GM19025 (cell line): Measurements from ENCODE around the gene LOXHD1.

Experiments used
- ATAC-seq: cut with Tn5 transposase; IDR thresholded peaks from one replicate; pipeline ENCODE4 v1.9.1; 2021; ENCODE audit warnings: mild to moderate bottlenecking, low read depth, moderate library complexity; ENCODE audit not compliant: unreplicated experiment

The LOXHD1 gene

DNA sequence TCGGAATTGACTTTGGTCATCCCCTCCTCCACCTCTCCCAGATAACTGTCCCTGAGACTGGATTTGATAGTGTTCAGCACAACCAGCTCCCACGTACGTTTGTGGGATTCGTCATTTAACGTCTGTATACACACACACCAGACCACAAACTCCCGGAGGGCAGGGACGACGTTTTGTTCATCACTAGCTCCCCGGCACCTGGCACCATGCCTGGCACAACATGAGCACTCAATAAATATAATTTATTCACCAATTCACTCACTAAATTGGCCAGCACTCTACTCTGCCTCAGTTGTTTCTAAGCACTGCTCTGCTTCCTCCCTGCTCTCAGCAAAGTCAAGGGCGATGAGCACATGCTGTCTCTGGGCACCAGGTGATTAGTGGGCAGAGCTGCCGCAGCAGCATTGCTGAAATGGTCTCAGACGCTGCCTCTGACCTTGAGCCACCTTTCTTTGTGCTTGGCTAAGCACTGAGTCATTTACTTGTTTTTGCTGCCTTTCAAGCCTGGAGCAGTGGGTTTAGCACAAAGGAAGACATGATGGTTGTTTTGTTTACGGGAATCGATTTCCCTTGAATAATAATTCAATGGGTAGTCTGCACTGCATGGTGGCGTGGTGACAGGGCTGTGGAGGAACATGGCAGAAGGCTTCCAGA lies 19.3 kb upstream of the LOXHD1 start:
- no peak for ATAC-seq

DNA sequence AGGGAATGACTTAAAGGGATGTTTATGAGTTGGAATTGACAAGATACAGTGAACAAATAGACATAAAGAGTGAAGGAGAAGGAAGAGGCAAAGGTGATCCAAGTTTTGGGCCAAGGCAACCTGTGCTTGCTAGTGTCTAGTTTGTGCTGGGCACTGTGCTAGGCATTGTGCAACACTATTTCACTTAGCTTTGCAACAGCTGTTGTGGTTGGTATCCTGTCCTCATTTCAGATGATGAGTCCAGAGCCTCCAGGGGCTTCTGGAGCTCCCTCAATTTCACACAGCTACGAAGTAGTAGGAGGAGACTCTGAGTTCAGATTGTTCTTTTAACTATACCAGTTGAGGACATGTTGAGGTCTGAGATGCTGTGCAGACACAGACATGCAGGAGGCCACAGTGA lies 18.1 kb upstream of the LOXHD1 start:
- ATAC-seq: no peak

DNA sequence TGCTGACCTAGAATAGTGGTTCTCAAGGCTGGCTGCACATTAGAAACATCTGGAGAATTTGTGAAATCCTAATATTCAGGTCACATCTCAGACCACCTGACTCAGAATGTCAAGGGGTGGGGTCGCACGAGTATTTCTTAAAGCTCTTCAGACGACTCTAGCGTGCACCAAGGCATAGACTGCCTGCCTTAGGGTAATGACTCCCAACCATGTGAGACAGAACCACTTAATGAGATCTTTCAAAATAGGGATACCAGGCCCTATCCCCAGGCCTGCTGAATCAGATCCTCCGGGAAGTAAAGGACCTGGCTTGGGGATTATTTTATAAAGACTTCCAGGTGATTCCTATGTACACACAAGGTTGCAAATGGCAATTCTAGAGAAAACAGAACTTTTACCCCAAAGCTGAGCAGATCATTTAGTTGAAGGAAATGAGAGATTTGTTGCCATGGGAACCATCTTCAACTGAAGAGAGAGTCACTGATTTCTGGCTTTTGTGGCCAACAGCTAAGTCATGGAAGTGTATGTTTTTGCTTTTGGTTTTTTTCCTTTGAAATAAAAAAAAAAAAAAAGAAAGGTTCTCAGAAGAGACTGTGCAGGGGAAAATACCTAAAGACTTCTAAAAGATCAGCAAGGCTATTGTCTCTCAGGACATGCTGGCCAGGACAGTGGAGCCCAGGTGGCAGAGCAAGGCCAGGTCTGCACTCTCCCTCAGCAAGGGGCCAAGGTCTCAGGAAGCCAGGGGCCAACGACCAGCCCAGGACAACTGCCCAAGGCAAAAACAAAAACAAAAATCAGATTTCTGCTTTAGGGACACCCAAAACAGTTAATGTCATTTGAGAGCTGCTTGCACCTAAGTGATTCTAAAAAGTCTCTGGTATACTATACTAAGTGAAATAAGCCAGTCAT lies 15.3 kb upstream of the LOXHD1 start:
- ATAC-seq: no peak

DNA sequence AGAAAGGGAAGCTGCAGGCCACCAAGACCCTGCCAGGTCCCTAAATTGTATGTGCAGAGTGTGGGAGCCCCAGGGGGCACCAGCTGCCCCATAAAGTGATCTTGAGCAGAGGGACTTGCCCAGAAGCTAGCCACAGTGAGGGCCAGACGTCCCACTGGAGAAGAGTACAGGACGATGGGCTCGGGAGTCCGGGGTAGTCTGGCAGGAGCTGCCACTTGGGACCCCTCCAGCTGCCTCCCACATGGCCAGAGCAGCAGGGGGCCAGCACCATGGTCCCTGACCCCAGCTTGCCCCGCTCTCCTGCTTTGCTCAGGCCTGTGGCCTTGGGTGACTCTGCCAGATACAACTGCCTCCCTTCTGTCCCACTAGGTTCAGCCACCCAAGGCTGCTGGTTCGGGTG lies 11.7 kb upstream of the LOXHD1 start:
- ATAC-seq: no peak

DNA sequence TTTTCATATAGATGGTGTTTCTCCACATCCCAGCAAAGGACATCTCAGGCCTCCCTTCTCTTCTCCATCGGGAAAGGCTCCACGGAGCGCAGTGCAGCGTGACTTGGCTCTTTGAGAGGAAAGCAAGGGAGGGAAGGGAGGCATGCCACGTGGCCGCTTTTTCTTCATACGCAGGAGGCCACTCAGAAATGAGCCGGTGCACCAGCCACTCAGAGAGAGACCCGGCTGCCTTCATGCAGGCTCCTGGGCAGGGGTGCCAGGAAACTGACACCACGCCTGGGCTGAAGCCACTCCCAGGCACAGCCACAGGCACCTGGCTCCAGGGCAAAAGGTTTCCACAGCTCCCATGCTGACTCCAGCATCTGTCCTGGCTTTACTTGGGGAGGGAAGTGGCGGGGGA lies 11.1 kb upstream of the LOXHD1 start:
- ATAC-seq: no peak

DNA sequence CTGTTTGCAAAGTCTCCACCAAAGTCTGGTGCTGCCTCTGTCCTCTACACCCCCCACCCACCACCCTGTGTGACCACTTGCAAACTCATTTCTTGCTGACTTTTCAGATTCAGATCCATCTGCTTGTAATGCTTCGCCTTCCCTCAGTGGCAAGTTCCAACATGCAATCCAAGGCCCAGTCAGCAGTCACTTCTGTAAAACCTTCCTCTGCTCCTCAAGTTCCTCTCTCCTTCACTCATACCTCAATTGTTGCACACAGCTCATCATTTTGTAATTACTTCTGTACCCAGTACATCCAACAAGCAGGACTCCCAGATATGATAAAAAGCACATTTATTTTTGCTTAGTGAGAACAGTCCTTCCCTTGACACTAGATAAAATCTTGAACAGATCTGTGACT lies 6.5 kb upstream of the LOXHD1 start:
- ATAC-seq: no peak

DNA sequence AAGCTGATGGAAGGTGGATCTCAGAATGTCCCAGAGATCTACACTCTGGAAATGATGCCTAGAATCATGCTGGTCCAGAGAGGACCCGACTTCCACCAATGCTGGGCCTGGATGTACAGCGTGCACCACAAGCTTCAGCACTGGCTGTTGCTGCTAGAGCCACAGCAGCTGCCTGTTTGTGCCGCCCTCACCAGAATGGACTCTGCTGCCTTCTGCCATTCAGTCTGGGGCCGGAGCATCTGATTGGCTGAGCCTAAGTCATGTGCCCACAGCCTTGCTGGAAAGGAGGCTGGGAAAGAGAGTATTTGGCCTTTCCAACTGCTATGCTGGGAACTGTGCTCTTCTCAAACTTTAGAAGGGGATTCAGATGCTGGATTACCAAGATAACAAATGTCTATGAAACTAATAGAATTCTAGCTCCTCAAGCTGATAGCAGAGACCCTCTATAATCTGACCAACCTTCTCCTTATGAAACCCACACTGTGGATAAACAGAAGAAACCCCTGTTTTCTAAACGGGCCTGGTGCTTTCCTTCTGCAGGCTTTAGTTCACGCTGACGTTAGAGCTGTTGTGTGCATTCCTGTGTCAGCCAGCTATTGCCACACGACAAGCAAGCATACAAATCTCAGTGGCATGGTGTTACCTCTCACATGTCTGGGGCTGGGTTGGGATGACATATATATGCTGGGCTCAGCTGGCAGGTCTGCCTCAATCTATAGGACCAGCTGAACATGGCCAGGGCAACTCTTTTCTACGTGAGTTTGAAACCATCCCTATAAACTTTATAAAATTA lies 4.1 kb upstream of the LOXHD1 start:
- no peak for ATAC-seq

DNA sequence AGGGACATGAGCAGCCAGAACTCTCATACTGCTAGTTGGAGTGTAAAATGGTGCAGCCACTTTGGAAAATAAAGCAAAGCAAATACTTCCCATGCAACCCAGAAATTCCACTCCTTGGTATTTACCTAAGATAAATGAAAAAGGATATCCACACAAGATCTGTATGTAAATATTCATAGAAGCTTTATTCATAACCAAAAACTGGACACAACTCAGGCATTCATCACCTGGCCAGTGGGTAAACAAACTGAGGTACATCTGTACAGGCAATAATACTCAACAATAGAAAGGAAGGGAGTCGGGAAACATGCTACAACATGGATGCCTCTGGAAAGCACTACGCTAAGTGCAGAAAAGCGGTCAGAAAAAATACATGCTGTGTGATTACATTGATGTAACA lies 2.5 kb upstream of the LOXHD1 start:
- ATAC-seq: no peak

DNA sequence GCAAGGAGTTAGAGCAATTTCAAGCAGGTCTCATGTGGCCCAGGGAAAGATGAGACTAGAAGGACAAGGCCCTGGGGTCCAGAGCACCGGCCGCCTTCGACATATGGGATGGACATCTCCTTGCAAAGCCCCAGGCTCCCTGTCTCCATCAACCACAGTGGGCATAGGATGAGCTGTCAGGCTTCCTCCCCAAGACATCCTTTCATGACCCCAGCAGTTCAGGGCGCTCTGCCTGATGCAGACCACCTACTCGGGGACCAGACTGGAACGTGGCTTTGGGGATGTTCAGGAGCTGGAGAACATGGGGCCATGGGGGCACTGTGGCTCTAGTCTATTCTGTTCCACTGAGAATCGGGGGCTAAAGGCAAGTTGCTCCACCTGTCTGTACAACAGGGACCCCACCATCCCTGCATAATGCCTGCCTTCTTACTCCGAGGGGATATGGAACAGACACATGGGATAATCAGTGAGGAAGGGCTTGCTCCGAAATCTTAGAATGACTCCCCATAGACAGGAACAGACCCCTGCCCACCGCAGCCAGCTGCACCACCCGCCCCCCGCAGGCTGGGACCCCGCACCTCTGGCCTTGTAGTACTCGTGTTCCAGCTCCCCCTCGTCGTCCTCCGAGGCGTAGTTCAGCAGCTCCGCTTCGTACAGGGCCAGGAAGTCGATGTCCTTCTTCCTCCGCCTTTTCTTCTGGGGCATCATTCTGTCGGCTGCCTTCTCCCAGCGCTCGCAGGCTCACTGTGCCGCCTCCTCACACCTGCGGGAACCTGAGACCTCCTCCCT lies 500 bp downstream of the LOXHD1 start:
- no peak for ATAC-seq

DNA sequence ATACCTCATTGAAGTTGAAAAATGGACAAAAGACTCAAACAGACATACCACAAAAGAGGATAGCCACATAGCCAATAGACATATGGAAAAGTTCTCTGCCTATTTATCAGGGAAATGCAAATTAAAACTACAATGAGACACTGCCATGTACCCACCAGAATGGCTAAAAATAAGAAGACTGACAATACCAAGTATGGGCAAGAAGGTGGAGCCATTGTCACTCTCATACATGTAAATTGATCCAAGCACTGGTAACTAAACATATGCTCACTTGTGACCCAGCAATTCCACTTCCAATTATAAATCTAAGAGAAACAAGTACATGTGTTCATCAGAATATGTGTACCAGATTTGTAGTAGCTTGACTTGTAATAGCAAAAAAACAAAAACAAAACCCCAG lies 4.6 kb downstream of the LOXHD1 start:
- no peak for ATAC-seq

DNA sequence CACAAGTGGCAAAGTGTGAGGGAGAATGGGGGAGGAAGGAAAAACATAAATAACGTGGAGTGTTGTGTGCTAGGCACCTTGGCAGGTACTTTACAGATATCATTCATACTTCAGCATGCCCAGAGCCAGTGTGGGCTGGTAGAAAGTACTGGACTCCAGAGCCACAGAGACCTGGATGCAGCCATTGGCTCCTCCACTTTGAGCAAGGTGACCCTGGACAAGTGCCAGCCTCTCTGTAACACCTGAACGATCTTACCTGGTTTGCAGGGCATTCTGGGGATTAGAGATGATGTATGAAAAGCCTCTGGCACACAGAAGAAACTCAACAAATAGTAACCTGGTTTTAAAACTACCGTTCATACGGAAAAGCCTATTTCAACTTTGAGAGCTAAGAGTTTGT lies 6.3 kb downstream of the LOXHD1 start:
- no peak for ATAC-seq

DNA sequence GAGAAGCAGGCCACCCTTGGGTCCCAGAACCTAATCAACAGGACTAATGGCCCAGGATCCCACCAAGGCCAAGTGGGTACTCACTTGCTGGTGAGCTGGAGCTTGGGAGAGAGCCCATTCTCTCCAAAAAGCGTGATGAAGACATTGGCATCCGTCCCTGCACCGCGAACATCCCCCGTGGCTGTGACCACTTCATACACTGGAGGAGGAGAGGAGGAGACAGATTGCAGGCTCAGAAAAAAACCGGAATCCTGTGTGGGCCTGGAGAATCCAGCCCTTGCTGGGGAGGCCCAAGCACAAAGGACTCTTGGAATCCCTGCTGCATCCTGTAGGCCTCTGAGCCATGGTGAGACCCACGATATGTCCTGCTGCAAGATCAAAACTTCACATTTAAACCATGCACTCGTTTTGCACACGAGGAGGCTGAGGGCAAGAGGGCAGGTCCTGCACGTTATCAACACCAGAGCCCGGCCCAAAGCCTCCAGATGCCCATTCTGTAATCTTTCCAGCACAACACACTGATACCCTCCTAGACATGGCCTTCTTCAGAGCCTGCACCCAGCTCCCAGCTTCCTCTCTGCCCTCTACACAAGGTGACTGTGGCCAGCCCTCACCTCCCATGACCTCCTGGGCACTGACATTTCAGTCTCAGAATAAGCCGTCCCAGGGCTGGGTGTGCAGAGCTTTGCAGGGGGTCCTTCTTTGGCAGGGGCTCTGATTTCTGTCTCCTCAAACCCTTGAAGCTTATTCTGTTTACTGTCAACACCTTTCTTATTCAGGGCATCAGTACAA lies 7.8 kb downstream of the LOXHD1 start:
- ATAC-seq: no peak

DNA sequence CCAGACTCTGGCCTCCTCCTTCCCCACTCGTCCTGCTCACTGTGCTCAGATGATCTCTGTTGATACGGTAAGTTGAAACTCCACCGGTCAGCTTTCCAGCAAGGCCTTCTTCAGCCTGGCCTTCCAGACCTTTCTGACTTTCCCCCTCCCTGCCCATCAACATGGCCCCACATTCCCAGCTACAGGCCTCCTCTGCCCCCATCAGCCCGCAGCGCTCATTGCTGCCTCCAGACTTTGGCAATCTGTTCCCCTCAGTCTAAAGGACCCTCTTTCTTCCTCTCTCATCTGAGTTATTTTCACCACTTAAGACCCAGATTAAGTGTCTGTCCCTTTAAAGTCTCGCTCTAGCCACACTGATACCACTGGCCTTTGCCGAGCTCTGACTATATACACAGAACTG lies 10.6 kb downstream of the LOXHD1 start:
- ATAC-seq: no peak

DNA sequence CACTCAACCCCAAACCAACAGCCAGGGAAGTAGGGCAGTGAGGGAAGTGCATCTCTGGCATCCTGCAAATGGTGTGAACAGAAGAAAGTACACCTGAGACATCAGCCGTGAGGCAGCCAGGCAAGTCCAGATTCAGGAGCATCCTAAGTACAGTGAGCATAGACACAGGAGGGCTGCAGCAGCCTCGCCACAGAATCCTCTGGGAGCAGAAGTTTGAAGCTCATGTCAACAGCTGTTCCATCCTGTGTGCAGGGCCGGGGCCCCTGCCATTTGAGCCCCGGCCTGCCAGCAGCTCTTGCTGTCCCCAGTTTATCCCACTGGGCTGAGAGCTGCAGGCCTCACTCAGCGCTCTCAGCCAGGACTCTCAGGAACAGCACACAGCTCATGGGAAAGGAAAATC lies 14.5 kb downstream of the LOXHD1 start:
- no peak for ATAC-seq

DNA sequence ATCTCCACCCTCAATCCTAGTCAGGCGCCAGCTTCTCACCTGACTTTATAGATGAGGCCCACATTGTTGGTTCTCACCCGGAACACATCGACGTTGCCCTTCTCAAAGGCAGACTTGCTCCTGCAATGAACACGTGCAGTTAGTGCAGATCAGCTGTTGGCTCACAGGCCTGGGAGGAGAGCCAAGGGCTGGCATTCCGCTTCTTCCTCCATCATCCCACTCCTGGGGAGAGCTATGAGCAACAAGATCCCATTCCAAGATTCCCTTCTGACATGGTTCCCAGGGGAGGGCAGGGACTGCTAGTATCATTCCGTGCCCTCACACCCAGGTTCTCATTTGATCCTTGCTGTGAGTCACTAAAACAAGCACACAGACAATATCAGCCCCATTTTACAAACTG lies 15.1 kb downstream of the LOXHD1 start:
- ATAC-seq: no peak

DNA sequence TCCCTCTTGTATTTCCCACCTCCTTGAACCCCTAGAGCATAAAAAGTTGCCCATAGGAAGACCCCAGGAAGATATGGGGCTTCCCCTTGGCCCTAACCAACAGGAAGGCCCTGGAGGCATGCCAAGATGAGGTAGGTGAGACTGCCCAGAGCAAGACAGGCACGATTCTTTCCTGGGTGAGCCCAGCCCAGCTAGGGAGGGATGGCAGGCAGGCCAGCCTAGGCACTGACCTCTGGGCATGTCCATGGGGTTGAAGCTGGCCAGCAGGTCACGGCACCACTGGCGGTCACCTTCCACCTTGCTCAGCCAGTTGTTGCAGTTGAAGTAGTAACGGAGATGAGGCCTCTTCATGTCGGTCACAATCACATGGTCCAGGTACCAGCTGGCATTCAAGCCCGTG lies 17.6 kb downstream of the LOXHD1 start:
- no peak for ATAC-seq

DNA sequence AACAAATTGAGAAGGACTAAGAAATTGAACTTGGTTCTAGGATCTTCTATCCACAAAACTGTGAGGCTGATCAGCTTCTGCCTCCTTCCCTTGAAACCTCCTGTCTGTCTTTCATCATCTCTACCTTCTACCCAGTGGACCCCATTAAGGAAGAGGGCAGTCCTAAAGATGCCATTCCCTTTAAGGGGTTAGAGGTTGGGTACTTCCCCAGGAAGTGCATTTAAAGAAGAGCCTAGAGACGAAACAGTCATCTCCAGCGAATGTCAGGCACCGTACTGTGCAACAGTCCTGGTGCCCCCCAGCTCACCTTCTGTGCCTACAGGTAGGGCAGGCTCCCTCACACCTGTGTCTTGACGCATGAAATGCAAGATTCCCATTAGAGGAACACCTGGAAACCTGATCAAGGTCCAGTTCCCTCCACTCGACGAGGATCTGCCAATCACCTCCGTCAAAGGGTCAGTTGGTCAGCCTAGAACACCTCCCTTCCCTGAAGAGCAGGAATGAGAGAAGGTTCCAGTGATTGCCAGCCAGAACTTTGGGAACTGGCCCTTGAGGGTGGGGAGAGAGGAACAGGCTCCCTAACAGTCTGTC lies 20.9 kb downstream of the LOXHD1 start:
- no peak for ATAC-seq

DNA sequence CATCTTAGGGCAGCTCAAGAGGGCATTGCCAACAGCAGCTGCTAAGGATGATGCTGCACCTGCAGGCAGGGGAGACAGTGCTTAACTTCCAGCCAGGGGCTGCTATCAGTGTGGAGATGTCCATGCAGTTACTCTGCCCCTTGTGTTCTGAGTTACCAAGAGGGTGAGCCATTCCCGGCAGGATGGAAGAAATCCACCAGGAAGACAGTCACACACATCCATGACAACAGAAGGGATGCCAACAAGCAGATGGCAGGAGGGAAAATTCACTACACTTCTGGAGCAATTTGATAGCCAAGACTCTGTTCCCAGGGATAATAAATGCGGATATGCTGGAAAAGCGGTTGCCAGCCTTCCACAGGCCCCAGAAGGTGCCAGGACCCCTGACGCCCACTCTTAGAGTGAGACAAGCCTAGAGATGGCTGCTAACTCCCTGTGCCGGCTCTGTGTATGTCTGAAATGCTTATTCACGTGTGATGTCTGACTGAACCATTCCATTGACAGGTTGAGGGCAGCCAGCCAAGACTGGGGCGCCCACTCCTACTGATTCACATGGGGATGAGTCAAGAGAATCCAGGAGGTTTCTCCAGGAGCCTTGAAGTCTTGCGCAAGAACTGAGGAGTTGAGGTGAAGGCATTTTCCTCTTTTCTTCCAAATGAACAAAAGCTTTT lies 24.5 kb downstream of the LOXHD1 start:
- ATAC-seq: no peak

DNA sequence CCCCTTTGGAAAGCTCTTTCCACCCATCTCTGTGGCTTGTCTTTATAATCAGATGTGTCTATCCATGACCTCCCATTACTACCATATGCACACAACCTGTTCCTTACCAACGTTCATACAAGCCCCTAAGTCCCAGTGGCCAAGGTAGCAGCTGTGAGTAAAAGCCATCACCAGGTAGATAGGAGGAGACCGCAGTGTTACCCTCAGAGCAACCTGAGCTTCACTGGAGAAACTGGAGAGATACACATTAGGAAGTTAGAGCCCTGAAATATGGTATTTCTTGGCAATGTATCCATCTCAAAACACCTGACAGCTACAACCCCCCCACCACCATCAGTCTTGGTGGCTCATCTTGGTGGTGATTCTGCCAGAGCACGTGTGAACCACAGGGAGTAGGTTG lies 26.0 kb downstream of the LOXHD1 start:
- ATAC-seq: no peak
